HG03159 (cell line): ENCODE measurements around the gene MTUS2.

ENCODE experiments used
- ATAC-seq: cut with Tn5 transposase; IDR thresholded peaks from one replicate; pipeline ENCODE4 v1.9.1; 2021; ENCODE audit warnings: mild to moderate bottlenecking, moderate library complexity; ENCODE audit not compliant: unreplicated experiment

MTUS2 gene

GRCh38 chr13:29499506-29500165 is 679.5 kb downstream of the MTUS2 start:
- no peak for ATAC-seq

DNA sequence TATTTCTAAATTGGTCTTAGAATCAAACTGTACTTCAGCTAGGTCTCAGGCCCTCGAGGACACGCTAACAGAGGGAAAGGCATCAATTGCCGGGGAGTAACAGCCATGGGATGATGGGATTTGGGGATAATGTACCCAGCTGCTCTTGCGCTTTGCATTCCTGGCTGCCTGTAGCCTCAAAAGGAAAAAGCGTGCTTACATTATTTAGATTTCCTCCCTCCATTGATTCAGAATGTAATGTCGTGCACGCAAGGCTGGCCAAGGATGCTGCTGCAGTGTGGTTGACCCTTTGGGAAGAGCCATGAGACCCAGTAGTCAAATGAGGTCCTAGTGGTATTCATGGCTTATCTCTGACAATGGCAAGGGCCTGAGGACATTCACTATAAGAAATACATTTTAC is 680.2 kb downstream of the MTUS2 start:
- no peak for ATAC-seq

- no peak for ATAC-seq
These were observed 681.5 kb downstream of the MTUS2 start for GRCh38 chr13:29501674-29502073.

GRCh38 chr13:29502391-29503008 is 682.4 kb downstream of the MTUS2 start:
- no peak for ATAC-seq

DNA sequence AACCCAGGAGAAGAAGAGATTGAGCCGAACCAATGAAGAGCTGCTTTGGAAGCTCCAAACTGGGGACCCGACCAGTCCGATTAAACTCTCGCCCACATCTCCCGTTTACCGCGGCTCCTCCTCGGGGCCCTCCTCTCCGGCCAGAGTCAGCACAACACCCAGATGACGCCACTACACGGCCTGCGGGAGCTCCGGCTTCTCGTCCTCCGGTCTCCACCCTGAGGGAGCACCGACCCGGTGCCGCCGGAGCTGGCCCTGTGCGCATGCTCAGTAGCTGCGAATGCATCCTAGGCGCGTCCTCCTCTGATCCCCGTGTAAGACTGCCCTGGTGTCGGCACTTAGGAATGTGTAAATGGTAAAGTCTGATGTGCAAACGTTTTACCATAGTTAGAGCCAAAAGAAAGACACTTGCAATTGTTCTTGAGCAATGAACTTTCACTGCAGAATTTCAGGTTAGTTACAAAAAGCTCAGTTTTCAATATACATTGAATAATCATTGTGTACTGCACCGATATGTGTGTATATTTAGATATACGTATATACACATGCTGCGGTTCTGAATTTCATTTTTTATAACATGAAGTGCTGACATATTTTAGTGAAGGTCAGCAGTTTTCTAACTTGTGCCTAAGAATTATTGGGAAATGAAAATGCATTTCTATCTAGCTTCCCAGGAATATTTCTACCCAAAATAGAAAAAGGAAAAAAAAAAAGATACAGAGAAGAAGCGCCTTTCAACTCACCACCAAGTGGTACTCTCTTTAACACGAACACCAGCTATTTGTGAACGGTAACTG is 683.1 kb downstream of the MTUS2 start:
- no peak for ATAC-seq

GRCh38 chr13:29504691-29505090 is 684.6 kb downstream of the MTUS2 start:
- ATAC-seq: no peak

DNA sequence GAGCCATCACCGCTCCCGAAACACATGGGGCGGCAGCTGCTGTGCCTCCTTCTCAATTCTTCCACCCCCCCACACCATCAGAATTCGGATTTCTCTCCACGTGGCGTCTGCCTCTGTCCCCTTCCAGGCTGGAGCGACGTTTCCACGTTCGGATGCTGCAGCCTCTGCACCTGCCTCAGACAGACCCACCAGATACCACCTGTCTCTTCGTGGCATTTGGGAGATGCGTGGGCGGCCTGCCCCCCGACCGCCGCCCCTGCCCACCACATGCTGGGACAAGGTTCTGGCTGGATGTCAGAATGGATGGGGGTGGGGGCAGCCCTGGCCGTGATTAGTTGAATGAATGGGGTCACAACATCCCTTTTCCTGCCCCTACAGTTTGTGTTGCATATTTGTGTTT is 685.4 kb downstream of the MTUS2 start:
- ATAC-seq: no peak

DNA sequence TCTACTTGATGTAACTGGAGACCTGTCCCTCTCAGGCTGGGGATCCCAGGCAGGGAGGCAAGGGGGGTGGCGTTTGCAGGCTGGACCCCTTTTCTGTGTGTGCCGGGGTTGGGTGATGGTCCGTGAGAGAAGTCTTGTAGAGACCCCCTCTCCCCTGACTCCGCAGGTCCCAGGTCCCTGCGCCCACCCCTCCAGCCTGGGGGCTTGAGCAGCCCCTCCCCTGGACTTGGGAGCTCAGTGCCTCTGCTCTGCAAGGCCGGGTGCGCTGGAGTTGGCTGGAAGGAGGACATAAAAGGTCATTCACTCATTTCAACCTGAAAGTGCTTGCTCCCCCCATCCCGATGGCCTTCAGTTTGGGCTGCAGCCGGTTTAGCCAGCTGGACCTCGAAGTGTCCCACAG is 685.8 kb downstream of the MTUS2 start:
- no peak for ATAC-seq

DNA sequence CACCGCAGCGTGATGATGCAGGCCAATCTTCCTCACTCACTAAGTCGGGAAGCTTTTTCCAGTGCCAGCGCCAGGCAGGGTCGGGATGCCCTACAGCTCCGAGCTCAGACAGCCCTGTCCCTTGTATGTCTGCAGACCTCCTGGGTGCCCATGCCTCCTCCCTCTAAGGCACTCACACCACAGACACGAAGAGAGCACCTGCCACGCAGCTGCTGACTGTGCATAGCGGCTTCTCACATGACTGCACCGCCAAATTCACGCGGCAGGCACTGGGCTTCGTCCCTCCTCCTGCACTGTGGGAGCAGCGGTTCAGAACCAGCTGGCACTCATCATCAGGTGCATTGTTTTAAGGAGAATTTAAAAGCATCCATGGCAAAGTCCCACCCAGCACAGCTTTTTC is 687.2 kb downstream of the MTUS2 start:
- ATAC-seq: no peak

GRCh38 chr13:29508130-29508875 is 688.2 kb downstream of the MTUS2 start:
- peak; percentile 64 for ATAC-seq

DNA sequence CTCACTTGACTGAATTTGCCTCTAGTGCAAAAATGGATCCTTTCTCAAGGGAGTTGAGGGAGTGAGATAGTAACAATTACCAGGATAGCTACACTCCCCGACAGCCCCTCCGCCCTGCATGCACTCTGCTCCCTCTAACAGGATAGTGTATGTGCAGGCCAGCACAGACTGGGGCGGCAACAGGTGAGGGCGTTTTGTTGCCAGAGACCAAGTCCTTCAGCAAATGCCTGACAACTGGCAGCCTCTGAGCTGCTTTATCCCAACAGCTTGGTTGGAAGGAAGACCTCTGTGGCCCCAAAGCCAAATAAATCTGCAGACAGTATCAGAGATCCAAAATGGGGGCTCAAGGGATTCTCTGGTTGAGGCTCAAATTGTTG is 688.7 kb downstream of the MTUS2 start:
- no peak for ATAC-seq

DNA sequence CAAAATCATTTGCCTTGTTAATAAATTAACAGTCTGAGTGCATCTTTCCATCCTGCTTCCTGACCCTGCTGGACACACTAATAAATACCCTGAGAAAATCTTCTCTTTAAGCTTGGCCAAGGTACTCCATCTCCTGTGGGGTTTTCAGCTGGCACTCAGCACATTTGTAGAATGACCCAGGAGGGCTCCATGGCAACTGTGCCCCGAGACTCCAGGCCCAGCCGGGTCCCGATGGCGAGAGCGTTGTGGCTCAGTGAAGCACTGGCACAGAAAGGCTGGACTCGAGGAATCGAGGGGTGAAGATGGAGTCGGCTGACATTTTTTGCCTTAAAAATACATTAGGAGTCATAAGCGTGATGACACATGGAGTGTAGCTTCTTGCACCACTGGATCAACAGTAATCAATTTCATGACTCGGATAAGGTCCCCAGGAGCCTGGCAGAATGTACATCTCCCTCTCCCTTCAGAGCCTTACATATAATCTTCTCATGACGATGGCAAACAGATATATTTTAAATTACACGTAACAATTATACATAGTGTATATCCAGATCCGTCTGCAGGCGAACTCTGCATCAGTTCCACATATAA is 690.0 kb downstream of the MTUS2 start:
- ATAC-seq: no peak

- ATAC-seq: no peak
These were observed 690.5 kb downstream of the MTUS2 start for GRCh38 chr13:29510651-29511084.

- ATAC-seq: no peak
These were observed 691.1 kb downstream of the MTUS2 start for GRCh38 chr13:29511106-29511796.

DNA sequence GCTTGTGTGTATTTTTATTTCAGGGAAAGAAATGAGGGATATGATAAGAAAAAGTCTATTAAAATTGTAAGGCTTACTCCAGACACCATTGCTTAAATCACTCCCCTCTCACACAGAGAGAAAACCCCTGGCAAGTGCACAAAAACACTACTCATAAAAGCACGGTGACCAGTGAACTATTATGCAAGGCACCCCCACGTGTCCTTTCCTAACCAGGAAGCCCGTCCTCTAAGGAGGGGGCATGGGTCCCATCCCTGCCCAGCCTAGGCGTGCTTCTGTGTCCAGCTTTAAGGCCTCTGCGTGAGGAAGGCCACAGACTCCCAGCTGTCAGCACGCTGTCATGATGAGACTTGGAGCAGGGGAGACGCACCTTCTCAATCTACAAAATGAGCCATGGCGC is 691.8 kb downstream of the MTUS2 start:
- ATAC-seq: no peak

DNA sequence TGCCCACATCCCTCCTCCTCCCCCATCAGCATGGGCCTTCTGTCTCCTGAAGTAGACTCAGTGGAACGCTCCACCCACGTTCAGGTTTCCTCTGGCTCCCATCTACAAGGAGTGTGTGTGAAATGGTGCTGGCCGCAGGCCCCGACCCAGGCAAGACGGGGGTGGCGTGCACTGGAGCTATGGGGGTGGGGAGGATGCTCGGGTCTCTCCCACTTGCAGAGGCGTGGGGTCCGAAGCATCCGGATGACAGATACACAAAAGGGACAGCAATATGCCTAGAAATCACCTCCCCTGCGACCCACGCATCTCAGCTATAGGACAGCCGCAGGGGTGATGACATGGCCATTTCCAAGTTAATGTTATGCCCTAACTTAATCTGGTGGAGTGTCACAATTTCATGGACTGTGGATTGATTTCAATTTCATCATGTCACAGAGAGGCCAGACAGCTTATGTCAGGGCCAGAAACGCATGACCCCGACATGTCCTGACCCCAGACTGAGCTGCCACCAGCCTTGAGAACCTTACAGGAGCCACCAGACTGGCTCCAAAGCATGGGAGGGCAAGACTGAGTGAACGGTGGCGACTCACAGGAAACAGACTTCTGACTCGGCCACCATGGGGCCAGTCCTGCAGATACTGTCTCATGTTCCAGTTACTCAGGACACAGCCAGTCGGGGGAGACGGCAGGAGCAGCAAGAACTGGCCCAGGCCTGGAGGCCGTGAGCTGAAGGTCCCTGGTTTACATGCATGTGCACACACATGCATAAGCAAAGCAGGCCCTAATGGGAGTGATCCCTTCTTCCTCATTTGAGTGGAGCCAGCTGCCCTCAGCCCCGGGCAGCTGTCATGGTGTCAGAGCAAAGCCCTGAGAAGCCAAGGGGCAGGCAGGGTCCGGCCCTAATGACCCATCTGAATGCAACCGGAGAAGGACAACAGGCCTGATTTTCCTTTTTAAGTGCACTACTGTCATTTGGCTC is 693.2 kb downstream of the MTUS2 start:
- no peak for ATAC-seq

DNA sequence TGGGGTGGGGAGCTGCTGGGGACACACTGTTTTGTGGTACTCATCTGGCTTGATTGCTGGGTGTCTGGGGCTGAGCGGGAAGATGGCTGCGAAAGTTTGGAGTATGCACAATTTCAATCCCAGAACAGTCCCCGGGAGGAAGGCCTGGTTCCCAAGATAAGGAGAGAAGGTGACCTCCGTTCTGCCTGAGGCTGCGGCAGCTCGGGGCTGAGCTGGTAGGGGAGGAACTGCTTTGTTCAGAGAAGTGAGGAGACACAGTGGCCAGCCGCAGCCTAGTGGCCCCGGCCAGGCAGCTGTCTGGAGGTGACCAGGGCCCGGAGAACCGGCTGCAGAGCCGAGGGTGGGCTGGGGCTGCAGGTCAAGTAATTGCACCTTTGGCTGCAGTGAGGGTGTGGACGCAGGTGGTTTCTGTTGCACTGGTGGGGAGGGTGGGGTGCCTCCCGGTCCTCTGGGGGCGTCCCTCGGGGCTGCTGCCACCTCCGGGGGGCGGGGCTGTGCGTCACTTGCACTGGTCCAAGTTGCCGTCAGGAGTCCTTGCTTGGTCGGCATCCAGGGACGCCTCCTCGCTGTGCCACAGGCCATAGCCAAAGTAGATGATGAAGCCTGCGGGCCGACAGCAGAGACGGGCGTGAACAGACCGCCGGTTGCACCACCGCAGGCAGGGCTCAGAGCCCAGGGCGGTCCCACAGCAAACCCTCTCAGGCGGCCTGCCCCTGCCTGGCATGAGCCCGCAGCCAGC is 694.0 kb downstream of the MTUS2 start:
- ATAC-seq: no peak

- no peak for ATAC-seq
These were observed 694.7 kb downstream of the MTUS2 start for GRCh38 chr13:29514720-29515310.
